ENCODE measurements around the gene ACAT1. TPM values are rescaled to one million over a fixed set of nuclear protein-coding genes. Genes with fewer than 3 reads are reported as not detected.
"Not testable (repeated sequence)": the region's sequence is repeated elsewhere in the genome, so short reads cannot be mapped to it uniquely, and the experiment has no call there.

Gene ACAT1
- total RNA-seq (2014; rRNA removed; shearing (Covaris generic)) = 160 and 163 TPM in 2 replicates
- polyA plus RNA-seq (2014; cell fraction: nucleus; rRNA removed) = 134 and 138 TPM in 2 replicates

DNA sequence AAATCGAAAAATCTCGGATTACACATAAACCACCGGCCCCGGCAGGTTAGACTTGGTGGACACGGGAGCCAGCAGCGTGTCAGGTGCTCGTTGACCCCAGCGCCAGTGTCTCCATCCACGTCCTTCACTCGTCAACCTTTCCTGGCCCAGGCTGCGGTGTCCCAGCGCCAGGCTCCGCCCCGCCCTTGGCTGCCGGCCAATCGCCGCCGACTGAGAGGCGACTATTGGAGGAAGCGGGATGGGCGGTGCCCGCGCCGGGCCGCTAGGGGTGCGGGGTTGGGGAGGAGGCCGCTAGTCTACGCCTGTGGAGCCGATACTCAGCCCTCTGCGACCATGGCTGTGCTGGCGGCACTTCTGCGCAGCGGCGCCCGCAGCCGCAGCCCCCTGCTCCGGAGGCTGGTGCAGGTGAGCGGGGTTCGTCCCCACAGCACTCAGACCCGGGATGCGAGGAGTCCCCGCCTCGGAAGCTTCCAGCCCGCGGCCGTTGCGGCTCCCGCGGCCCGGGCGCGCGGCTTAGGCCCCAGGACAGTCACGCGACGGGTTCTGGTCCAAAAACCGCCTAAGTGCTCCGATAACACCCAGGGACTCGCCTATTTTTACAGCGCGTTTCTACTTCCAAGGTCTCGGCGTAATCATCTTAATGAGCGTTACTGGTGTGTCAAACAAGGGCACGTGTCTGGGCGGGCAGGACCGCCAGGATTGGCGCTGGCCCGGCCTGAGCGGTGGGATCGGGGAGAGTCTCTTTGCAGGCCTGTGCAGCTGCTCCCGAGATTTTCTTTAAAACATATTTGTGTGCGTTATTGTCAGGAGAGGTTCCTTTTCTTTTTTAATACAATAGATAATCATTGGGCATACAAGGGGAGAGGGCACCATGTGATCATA, at the start of gene ACAT1:
Gene ACAT1, plus strand, starts transcription at position 294 of the 882 bp plus-strand sequence. Its CDS starts 40 bp downstream, at position 334.
- DNase-seq (ENCODE audit: extremely low read depth, low read depth) = peak; percentile 86

DNA sequence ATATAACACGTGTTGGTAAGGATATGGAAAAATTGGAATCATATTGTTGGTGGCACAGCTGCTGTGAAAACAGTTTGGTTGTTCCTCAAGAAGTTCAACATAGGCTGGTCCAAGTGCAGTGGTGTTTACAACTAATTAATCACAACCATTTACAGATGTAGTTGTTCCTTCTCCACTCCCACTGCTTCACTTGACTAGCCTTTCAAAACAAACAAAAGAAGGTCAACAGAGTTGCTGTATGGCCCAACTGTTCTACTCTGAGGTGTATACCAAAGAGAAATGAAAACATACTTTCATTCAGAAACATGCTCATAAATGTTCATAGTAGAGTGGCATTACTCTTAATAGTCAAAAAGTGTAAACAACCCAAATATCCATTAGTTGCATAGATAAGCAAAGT, 36.6 kb upstream of the ACAT1 start:
- DNase-seq (ENCODE audit: extremely low read depth, low read depth) = no peak

DNA sequence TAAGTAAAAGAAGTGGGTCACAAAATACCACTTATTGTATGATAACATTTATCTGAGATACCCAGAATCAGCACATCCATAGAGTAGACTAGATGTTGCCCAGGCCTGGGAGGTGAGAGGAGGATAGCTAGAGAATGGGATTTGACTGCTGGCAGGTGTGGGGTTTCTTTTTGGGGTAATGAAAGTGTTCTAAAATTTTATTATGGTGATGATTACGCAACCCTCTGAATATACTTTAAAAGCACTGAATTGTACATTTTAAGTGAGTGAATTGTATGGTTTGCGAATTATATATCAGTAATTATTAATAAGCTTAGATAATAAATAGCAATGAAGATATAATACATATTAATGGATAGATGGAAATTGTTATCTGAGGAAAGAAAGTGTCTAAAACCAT, 35.7 kb upstream of the ACAT1 start:
- DNase-seq (ENCODE audit: extremely low read depth, low read depth) = no peak

DNA sequence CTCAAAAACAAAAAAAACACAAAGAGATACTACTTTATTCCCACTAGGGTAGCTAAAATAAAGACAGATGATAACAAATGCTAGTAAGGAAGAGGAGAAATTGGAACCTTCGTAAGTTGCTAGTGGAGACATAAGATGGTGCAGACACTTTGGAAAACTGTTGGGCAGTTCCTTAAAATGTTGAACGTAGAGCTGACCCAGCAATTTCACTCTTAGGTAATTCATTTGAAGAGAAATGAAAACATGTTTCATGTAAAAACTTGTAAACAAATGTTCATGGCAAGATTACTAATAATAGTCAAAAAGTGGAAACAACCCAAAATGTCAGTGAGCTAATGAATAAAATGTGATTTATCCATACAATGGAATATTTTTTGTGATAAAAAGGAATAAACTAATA, 29.2 kb upstream of the ACAT1 start:
- no peak for DNase-seq (ENCODE audit: extremely low read depth, low read depth)

DNA sequence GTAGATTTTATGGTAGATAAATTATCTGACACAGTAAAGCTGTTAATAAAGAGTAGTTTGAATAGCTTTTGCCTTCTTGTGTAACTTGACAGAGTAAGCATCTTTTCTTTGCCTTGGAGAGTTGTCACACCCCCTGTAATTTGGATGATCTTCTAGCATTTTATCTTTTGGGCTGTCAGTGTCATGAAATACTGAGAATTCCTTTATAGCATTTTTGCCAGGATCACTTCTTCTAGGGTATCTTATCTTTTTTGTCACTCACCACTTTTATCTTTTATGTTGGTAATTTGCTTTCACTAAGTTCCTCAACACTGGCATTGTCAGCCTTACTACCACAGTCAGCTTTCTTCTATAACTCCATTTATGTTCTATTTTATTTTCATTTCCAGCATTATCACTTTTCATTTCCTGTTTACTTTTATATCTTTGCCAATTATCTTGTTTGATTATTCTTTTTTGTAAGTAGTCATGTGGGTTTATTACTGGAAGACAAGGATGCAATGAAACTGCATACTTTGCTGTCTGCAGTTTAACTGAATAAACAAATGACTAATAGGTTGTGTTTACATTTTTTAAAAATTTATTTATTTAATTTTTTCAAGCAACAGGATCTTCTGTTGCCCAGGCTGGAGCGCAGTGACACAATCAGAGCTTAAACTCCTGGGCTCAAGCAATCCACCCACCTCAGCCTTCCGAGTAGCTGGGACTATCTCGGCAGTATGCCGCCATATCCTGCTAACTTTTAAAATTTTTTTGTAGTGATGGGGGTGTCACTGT, 28.1 kb upstream of the ACAT1 start:
- no peak for DNase-seq (ENCODE audit: extremely low read depth, low read depth)

DNA sequence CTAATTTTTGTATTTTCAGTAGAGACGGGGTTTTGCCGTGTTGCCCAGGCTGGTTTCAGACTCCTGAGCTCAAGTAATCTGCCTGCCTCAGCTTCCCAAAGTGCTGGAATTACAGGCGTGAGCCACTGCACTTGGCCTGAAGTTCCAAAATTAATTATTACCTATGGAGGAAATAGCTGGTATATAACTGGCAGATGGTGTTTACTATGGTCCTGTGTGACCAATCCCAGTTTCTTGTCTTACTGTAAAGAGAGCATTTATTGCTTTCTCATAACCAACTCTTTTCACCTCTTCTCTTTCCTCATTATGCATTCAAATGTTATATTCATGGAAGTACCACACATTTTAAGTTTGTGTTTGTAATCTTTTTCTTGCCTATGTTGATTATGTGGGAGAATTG, 24.2 kb upstream of the ACAT1 start:
- DNase-seq (ENCODE audit: extremely low read depth, low read depth) = no peak

DNA sequence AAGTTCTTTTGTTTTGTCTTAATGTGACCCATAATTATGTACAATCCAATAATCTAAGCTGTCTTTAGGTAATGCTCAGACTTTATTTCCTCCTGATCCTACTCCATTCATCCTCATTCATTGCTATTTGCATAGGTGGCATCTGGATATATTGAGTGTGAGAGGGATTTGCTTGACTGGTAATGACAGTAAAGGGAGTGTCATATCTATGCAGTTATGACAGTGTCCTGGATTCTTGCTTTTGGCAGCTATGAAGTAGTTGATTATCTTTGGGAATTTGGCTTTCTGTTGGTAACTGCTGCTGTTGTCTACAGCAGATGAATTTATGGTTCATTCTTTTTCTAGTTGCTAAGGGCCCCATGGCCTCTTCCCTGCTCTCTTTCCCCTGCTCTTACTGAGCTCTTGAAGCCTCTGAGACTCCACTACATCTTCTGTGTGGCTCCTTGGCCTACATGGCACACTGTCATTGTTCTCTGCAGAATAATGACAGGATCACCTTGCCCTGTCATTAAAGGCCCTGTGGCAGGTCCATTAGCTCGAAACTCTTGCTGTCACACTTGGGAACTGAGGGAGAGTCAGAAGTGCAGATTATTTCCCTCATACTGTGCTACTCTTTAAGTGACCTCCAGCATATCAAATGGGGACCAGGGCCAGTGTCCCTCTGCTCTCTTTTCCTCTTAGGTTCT, 20.1 kb upstream of the ACAT1 start:
- DNase-seq (ENCODE audit: extremely low read depth, low read depth) = no peak

DNA sequence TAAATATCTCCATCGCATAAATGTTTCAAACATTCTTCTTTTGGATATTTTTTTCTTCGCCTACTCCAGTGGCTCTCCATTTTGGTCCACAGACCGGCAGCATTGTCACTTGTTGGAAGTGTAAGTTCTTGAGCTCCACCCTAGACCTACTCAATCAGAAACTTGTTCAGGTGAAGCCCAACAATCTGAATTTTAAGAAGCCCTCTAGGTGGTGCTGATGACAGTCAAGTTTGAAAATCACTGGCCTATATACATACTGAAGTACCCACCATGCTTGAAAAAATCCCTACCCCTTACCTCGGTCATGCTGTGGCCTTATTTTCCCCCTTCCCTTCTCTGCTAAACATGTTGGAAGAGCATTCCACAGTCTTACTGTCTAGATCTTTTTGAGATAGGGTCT, 10.2 kb upstream of the ACAT1 start:
- DNase-seq (ENCODE audit: extremely low read depth, low read depth) = no peak

DNA sequence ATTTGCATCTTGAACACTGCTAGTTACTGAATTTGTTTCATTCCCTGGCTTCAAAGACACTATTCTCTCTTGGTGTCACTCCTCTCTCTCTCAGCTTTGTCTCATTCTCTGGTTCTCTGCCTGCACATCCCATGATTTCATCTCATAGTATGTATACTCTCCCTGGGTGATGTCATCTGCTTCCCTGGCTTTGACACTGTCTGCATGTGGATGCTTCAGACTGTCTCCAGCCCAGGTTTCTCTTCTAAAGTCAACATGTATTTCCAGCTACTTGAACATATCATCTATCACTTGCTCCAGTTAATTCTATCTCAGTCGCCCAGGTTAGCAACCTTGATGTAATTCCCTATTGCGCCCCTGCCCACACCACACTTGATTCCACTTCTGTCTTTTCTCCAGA, 9.3 kb upstream of the ACAT1 start:
- no peak for DNase-seq (ENCODE audit: extremely low read depth, low read depth)

DNA sequence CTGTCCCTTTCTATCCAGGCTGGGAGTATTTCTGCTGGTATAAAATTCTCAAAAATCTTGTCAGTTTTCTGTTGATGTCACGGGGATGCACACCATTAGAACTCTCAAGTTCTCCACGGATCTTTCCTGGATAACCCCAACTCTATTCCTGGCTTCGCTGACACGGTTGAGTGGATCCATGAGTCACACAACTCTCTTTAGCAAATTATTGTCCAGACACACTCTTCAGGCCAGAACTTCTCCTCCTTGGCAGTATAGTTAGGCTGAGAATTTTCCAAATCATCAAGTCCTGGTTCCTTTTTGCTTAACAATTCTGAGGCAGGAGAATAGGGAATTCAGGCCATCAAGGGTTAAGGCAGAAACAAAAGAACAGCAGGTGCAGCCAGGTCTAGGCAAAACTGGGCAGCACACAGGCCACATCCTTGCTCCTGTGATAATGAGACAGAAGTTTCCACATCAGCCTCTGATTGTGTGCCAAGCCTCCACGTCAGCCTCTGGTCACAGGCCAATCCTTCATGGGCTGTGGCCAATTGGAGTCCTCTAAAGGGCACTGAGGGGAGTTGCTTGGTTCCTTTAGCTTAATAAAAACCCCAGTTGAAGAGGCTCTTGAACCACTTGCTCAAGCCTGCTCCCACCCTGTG, 5.7 kb upstream of the ACAT1 start:
- DNase-seq (ENCODE audit: extremely low read depth, low read depth) = no peak

DNA sequence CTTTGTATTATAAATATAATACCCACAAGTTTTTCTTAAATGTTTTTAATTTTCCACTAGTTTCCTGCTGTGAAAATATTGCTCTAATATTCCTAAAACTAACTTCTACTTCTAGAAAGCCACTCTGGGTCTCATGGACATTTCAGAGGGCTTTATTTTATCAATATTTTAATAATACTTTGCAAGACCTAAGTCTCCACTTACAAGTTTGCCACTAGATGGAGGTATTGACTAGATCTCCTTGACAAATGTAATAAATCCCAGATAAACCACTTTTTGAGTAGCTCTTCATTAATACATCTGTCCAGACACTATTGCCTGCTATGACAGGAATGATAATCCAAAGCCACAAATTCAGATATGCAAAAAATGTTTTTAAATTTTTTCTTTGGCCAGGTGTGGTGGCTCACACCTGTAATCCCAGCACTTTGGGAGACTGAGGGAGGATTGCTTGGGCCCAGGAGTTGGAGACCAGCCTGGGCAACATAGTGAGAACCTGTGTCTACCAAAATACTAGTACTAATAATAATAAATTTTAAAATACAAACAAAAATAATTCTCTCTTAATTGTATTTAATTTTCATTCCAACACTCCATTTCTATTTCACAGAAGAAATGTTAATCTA, 3.5 kb upstream of the ACAT1 start:
- no peak for DNase-seq (ENCODE audit: extremely low read depth, low read depth)

DNA sequence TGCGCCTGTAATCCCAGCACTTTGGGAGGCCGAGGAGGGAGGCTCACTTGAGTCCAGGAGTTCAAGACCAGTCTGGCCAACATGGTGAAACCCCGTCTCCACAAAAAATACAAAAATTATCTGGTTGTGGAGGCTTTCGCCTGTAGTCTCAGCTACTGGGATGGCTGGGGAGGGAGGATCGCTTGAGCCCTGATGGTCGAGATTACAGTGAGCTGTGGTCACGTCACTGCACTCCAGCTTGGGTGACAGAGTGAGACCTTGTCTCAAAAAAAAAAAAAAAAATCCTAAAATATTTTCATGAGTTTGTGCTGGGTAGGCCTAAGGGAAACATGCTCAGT, 462 bp upstream of the ACAT1 start:
- not testable (repeated sequence) for DNase-seq (ENCODE audit: extremely low read depth, low read depth)

DNA sequence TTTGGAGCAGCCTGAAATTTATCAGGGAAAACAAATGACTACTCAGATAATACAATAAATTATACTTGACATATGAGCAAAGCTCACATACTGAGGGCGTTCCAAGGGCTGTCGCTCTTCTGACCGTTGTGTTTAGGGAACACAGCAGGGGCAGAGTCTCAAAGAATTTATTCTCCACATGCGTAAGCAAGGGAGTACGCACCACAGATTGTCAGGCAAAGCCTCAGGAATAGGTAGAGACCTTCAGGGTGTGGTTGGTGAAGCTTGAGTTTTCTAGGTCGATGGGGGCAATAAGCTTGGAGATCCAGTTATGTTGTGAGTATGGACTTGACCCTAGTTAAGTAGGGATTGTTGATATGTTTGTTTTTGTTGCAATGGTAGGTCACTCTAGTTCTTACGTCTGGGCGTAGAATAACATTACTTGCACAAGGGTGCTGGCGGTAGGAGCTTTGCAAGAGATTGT, 830 bp downstream of the ACAT1 start:
- no peak for DNase-seq (ENCODE audit: extremely low read depth, low read depth)

DNA sequence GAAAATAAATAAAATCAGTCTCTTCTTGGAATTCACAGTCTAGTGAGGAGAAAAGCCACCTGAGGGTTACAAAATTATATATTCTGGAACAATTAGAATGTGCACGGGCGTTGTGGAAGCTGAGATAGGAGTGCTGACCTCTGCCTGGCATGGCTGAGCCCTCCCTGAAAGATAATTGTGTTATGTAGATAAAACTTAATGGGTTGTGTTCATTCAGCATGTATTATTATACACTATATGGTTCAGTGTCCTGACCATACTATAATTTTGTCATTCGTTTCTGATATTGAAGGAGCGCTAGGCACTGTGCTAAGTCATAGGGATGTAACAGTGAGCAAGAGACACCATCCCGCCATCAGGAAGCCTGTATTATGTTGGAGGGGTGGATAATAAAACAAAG, 3.7 kb downstream of the ACAT1 start:
- no peak for DNase-seq (ENCODE audit: extremely low read depth, low read depth)

DNA sequence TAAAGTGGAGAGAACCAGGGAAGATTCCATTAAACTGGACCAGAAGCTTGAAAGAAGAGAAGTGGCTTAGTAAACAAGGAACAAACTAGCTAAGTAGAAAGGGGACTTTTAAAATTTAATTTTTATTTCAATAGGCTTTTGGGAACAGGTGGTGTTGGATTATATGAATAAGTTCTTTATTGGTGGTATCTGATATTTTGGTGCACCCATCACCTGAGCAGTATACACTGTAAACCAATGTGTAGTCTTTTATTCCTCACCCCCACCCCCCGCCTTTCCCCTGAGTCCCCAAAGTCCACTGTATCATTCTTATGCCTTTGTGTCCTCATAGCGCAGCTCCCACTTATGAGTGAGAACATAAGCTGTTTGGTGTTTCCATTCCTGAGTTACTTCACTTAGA, 7.4 kb downstream of the ACAT1 start:
- no peak for DNase-seq (ENCODE audit: extremely low read depth, low read depth)

DNA sequence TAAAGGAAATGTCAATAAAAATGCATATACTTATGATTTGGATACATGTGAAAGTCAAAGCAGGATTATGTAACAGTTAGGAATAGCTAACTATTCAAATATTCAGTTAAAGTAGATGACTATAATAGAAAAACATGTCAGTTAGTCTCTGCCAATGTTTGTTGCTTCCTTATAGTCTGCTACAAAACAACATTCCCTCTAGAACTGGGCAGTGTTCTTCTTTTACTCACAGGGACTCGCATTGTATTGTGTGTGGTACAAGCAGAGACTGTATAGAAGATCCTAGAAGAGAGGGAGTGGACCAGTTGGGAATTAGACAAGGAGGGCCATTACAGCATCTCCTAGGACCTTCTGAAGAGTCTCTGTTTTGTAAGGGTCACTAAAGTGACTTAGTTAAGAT, 10.6 kb downstream of the ACAT1 start:
- DNase-seq (ENCODE audit: extremely low read depth, low read depth) = no peak

DNA sequence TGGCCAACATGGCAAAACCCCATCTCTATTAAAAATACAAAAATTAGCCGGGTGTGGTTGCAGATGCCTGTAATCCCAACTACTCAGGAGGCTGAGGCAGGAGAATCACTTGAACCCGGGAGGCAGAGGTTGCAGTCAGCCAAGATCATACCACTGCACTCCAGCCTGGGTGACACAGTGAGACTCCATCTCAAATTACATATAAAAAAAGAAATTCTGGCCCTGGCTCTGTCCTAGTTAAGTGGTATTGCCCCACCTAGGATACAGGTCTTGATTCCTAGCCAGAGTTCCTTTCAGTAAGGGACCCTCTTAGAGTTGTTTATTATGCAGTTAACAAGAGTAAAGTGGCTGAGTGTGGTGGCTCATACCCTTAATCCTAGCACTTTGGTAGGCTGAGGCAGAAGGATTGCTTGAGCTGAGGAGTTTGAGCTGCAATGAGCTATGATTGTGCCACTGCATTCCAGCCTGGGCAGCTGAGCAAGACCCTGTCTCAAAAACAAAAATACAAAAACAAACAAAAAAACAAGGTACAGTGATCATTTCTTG, 11.7 kb downstream of the ACAT1 start:
- DNase-seq (ENCODE audit: extremely low read depth, low read depth) = not testable (repeated sequence)

DNA sequence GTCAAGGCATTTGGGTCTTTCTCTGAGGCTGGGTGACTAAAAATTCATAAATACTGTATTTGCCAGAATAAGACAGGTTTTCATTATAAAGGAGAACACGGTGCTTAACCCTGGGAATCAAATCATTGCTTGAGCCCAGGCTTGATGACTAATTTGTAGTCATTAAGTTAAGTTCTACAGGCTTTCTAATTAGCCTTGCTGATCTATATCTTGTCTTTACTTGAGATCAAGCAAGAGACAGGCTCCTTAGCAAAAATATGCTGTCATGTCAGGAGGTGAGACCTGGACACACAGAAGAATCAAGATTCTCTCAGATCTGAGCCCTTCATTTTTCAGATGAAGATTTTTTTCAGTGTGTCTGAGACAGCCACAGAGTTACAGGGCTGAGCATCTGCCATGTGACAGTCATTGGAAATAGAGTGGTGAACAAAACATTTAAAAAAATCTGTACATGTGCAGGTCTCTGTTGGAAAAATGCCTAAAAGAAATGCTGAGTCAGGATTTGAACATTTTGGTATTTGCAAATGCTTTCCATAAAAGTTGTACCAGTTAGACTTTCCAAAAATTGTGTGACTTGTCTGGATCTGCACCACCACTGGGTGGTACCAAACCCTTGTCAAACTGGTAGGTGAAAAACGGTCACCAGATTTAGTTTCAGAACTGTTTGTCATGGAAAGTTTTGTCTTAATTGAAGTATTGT, 14.6 kb downstream of the ACAT1 start:
- DNase-seq (ENCODE audit: extremely low read depth, low read depth) = no peak

DNA sequence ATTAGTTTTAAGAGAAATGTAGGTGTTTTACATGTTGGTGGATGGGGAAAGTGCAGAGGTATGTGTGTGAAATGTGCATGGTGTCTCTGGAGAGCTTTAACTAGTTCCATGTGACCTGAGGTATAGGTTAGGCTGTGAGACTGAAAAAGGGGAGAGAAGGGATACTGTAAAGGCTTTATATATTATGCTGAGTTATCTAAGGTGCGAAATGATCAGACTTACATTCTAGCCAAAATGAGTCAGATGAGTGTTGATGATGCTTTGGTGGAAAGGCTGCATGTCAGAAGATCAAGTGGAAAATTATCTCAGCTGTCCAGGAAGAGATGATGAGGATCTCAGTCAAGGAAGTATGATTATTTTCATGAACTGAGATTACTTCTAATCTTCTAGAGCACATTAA, 15.8 kb downstream of the ACAT1 start:
- DNase-seq (ENCODE audit: extremely low read depth, low read depth) = no peak

All from NCI-H460 (cell line).